K562 (cell line): ENCODE measurements around the gene NACAD.

Experiments used
- FOXO4 ChIP-seq: fragments of 450-650 bp; formaldehyde crosslinking; IDR thresholded peaks from 2 replicates; pipeline ENCODE4 v1.4.0; 2020; ENCODE audit warnings: mild to moderate bottlenecking, moderate library complexity
- GABPB1 ChIP-seq: sonication (generic); formaldehyde crosslinking; IDR thresholded peaks from 2 replicates; pipeline ENCODE4 v1.8.0; 2022; ENCODE audit warnings: mild to moderate bottlenecking, missing genetic modification reagents
- KAT7 ChIP-seq: sonication (generic); formaldehyde crosslinking; IDR thresholded peaks from 2 replicates; pipeline ENCODE4 v1.8.0; 2022; ENCODE audit warnings: missing genetic modification reagents, mild to moderate bottlenecking, borderline replicate concordance
- MAFK ChIP-seq: IDR thresholded peaks from 2 replicates; pipeline ENCODE4 v1.6.1; 2011; ENCODE audit warnings: low read length, improper control_type of control experiment
- SAP30 ChIP-seq: fragments of 200-600 bp; sonication (generic); IDR thresholded peaks from 2 replicates; pipeline ENCODE4 v1.6.1; 2012; ENCODE audit warnings: borderline replicate concordance, low read depth, mild to moderate bottlenecking, moderate library complexity, low read length, control low read depth, inconsistent platforms; ENCODE audit not compliant: insufficient read depth, poor library complexity, severe bottlenecking
- YY1 ChIP-seq, 3 experiments: IDR thresholded peaks; 2 replicates each; pipeline ENCODE4 v1.6.1; 2011; ENCODE audit warnings: low read length in 2 of 3, mild to moderate bottlenecking in 2 of 3, moderate library complexity in 2 of 3, borderline replicate concordance in 1 of 3, control low read depth in 1 of 3, low read depth in 1 of 3; ENCODE audit not compliant: insufficient read depth in 3 of 3, insufficient replicate concordance in 2 of 3, control insufficient read depth in 1 of 3, insufficient read length in 1 of 3; ENCODE audit errors: extremely low read depth in 1 of 3
- ZNF124 ChIP-seq: sonication (generic); formaldehyde crosslinking; IDR thresholded peaks from 2 replicates; pipeline ENCODE4 v1.8.1; 2022; ENCODE audit warnings: missing genetic modification reagents
- TF ChIP-seq, protein P1 (sequence below), 2 experiments: fragments of 450-650 bp; formaldehyde crosslinking in 1 of 2; IDR thresholded peaks; 2 replicates each; pipeline versions ENCODE4 v1.4.0 to v1.6.1; 2014 to 2020; ENCODE audit warnings: mild to moderate bottlenecking in 2 of 2, borderline replicate concordance in 1 of 2, low read depth in 1 of 2

DNA sequence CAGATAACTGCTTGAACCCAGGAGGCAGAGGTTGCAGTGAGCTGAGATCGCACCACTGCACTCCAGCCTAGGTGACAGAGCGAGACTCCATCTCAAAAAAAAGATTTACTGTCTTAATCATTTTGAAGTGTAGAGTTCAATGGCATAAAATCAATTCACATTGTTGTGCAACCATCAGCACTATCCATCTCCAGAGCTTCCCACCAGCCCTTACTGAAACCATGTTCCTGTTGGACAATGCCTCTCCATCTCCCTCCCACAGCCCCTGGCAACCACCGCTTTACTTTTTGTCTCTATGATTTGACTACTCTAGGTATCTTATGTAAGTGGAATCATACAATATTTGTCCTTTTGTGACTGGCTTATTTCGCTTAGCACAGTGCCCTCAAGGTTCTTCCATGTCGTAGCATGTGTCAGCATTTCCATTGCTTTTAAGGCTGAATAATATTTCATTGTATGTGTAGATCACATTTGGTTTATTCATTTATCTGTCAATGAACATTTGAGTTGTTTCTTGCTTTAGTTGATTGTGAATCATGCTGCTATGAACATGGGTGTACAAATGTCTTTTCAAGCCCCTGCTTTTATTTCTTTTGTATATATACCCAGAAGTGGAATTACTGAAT, 33.1 kb downstream of the NACAD start:
- TF ChIP-seq YY1 (IDR thresholded peaks at IDR 0.05; ENCODE audit: borderline replicate concordance in 1 of 3, control insufficient read depth in 1 of 3, extremely low read depth in 1 of 3, insufficient read depth in 3 of 3, insufficient read length in 1 of 3, insufficient replicate concordance in 2 of 3, low read depth in 1 of 3, low read length in 2 of 3) = no peak
- TF ChIP-seq SAP30 = no peak
- no peak for TF ChIP-seq KAT7 (CRISPR knock-in tag)
- no peak for TF ChIP-seq GABPB1 (CRISPR knock-in tag)
- TF ChIP-seq MAFK = no peak
- no peak for TF ChIP-seq FOXO4
- no peak for TF ChIP-seq ZNF124 (CRISPR knock-in tag)
- TF ChIP-seq, protein P1, sequence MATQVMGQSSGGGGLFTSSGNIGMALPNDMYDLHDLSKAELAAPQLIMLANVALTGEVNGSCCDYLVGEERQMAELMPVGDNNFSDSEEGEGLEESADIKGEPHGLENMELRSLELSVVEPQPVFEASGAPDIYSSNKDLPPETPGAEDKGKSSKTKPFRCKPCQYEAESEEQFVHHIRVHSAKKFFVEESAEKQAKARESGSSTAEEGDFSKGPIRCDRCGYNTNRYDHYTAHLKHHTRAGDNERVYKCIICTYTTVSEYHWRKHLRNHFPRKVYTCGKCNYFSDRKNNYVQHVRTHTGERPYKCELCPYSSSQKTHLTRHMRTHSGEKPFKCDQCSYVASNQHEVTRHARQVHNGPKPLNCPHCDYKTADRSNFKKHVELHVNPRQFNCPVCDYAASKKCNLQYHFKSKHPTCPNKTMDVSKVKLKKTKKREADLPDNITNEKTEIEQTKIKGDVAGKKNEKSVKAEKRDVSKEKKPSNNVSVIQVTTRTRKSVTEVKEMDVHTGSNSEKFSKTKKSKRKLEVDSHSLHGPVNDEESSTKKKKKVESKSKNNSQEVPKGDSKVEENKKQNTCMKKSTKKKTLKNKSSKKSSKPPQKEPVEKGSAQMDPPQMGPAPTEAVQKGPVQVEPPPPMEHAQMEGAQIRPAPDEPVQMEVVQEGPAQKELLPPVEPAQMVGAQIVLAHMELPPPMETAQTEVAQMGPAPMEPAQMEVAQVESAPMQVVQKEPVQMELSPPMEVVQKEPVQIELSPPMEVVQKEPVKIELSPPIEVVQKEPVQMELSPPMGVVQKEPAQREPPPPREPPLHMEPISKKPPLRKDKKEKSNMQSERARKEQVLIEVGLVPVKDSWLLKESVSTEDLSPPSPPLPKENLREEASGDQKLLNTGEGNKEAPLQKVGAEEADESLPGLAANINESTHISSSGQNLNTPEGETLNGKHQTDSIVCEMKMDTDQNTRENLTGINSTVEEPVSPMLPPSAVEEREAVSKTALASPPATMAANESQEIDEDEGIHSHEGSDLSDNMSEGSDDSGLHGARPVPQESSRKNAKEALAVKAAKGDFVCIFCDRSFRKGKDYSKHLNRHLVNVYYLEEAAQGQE (IDR thresholded peaks at IDR 0.05; ENCODE audit: borderline replicate concordance) = no peak
- TF ChIP-seq, protein P1 (CRISPR knock-in tag; IDR thresholded peaks at IDR 0.05; ENCODE audit: low read depth) = no peak
